A673 (cell line): ENCODE measurements around the gene KRTAP10-2. TPM values are rescaled to one million over a fixed set of nuclear protein-coding genes. Genes with fewer than 3 reads are reported as not detected.

Experiments
- BruUV-seq: library from RNA; stranded (reverse); fragments of 400-500 nt; replicated peaks from 2 replicates; lab custom pipeline; 2021; lab: Mats Ljungman, UMichigan
- CTCF ChIA-PET: fragments of 300-600 bp; sonication (Branson Sonifier 250); formaldehyde crosslinking; loops from one replicate; lab custom pipeline; 2022; ENCODE audit warnings: antibody characterized with exemption; lab: Charles Lee
- POLR2A ChIA-PET: fragments of 300-600 bp; sonication (Branson Sonifier 250); formaldehyde crosslinking; loops from one replicate; lab custom pipeline; 2022; ENCODE audit warnings: antibody characterized with exemption; ENCODE audit not compliant: low non-redundant PET; lab: Charles Lee
- DNase-seq: peaks from one replicate; pipeline ENCODE4 v3.0.0-alpha.2; 2015; ENCODE audit warnings: low spot score
- H3K27ac ChIP-seq: fragments of 200-600 bp; sonication (generic); 2 replicates; pipeline ENCODE4 v1.5.1; 2016; ENCODE audit warnings: mixed run types, low read depth, mild to moderate bottlenecking, mixed read lengths, antibody characterized with exemption, low read length; ENCODE audit not compliant: poor library complexity, severe bottlenecking
- H3K27me3 ChIP-seq: fragments of 200-600 bp; sonication (generic); replicated peaks from 2 replicates; pipeline ENCODE4 v1.6.1; 2017; ENCODE audit warnings: mixed run types, low read depth, mild to moderate bottlenecking, mixed read lengths, antibody characterized with exemption, low read length; ENCODE audit not compliant: insufficient read depth, poor library complexity
- H3K36me3 ChIP-seq: fragments of 200-600 bp; sonication (generic); 2 replicates; pipeline ENCODE4 v1.6.1; 2016; ENCODE audit warnings: mixed run types, mild to moderate bottlenecking, mixed read lengths, antibody characterized with exemption, low read length; ENCODE audit not compliant: insufficient read depth, poor library complexity, severe bottlenecking
- H3K4me1 ChIP-seq: fragments of 200-600 bp; sonication (generic); 2 replicates; pipeline ENCODE4 v1.6.1; 2017; ENCODE audit warnings: mixed run types, mild to moderate bottlenecking, mixed read lengths, antibody characterized with exemption, low read length; ENCODE audit not compliant: insufficient read depth, poor library complexity, severe bottlenecking
- H3K4me3 ChIP-seq: fragments of 200-600 bp; sonication (generic); 2 replicates; pipeline ENCODE4 v1.5.1; 2016; ENCODE audit warnings: low read depth, mixed run types, mild to moderate bottlenecking, mixed read lengths, low read length; ENCODE audit not compliant: poor library complexity, severe bottlenecking
- H3K9me3 ChIP-seq: fragments of 200-600 bp; sonication (generic); 2 replicates; pipeline ENCODE4 v1.6.1; 2016; ENCODE audit warnings: mixed run types, low read depth, mild to moderate bottlenecking, mixed read lengths, antibody characterized with exemption, low read length; ENCODE audit not compliant: poor library complexity, severe bottlenecking
- CTCF ChIP-seq: fragments of 300-800, 200-600 bp; sonication (generic); conservative IDR thresholded peaks from 2 replicates; pipeline ENCODE4 v1.5.1; 2017; ENCODE audit warnings: low read depth, mild to moderate bottlenecking, antibody characterized with exemption, low read length, moderate library complexity, mixed read lengths
- EZH2 ChIP-seq: fragments of 200-600 bp; sonication (generic); IDR thresholded peaks from 2 replicates; pipeline ENCODE4 v1.6.1; 2017; ENCODE audit warnings: borderline replicate concordance, low read depth, mild to moderate bottlenecking, mixed read lengths, antibody characterized with exemption, low read length; ENCODE audit not compliant: poor library complexity, severe bottlenecking
- intact Hi-C: fragments of 100-400 bp; cut with micrococcal nuclease; formaldehyde crosslinking; loops from one replicate; pipeline ENCODE4 v1.10.0; 2022; ENCODE audit not compliant: unreplicated experiment
- total RNA-seq: library from RNA; stranded (reverse); gene quantifications from 2 replicates; pipeline ENCODE4 v1.2.3, GENCODE V29; 2021

KRTAP10-2 gene
- total RNA-seq, 1 experiment from 2014 or later = 0.69 TPM

- Histone ChIP-seq H3K4me1 (no peaks in the 10 kb centered on the region), H3K27me3 (no peaks in the 10 kb centered on the region), H3K36me3 (no peaks in the 10 kb centered on the region), H3K4me3 (no peak overlapping the region), H3K27ac (no peak overlapping the region), H3K9me3 (no peaks in the 10 kb centered on the region)
- ChIA-PET CTCF (interaction anchor here (0.7 to 2.3 kb wide), 5 partner anchors 80 to 626 kb away, joined by 3 to 13 read pairs (median 3); no protein-coding TSS in a partner anchor), POLR2A (interaction anchor here (0.8 kb wide), 1 partner anchor 420 kb away, joined by 4 read pairs; no protein-coding TSS in a partner anchor)
- DNase-seq = no peak
- no peak for TF ChIP-seq CTCF
- no peak for TF ChIP-seq EZH2
- BruUV-seq = no TSS peak
- intact Hi-C loops = loop anchor here (2.0 to 5.0 kb wide), 2 partner anchors 231 to 281 kb away; no protein-coding TSS in a partner anchor
These were observed 39.9 kb downstream of the KRTAP10-2 start for GRCh38 chr21:44511219-44511937.

- H3K36me3 ChIP-seq = no peaks in the 10 kb centered on the region
- TF ChIP-seq CTCF (peak; percentile 94), EZH2 (no peak)
- H3K4me1 ChIP-seq = no peaks in the 10 kb centered on the region
- BruUV-seq = no TSS peak
- peak overlapping the region; percentile 16 for H3K4me3 ChIP-seq
- ChIA-PET CTCF (interaction anchor here (0.7 to 2.3 kb wide), 5 partner anchors 81 to 626 kb away, joined by 3 to 13 read pairs (median 3); no protein-coding TSS in a partner anchor), POLR2A (interaction anchor here (0.8 kb wide), 1 partner anchor 420 kb away, joined by 4 read pairs; no protein-coding TSS in a partner anchor)
- intact Hi-C loops = loop anchor here (2.0 to 5.0 kb wide), 2 partner anchors 232 to 282 kb away; no protein-coding TSS in a partner anchor
- H3K9me3 ChIP-seq = no peaks in the 10 kb centered on the region
- H3K27me3 ChIP-seq = no peaks in the 10 kb centered on the region
- no peak overlapping the region for H3K27ac ChIP-seq
- DNase-seq = peak; percentile 73
These were observed 40.6 kb downstream of the KRTAP10-2 start for GRCh38 chr21:44510508-44511218.

GRCh38 chr21:44510109-44510507 is 41.2 kb downstream of the KRTAP10-2 start:
- H3K27ac ChIP-seq = no peak overlapping the region
- H3K9me3 ChIP-seq = no peaks in the 10 kb centered on the region
- TF ChIP-seq EZH2 = no peak
- TF ChIP-seq CTCF = no peak
- H3K36me3 ChIP-seq = no peaks in the 10 kb centered on the region
- DNase-seq = no peak
- H3K27me3 ChIP-seq = no peaks in the 10 kb centered on the region
- H3K4me3 ChIP-seq = no peak overlapping the region
- H3K4me1 ChIP-seq = no peaks in the 10 kb centered on the region
- ChIA-PET CTCF (interaction anchor here (1.5 to 2.3 kb wide), 2 partner anchors 232 to 283 kb away, joined by 12 to 13 read pairs; no protein-coding TSS in a partner anchor), POLR2A (interaction anchor here (0.8 kb wide), 1 partner anchor 421 kb away, joined by 4 read pairs; no protein-coding TSS in a partner anchor)
- BruUV-seq = no TSS peak
- intact Hi-C loops = loop anchor here (2.0 to 5.0 kb wide), 2 partner anchors 232 to 283 kb away; no protein-coding TSS in a partner anchor
